ENCODE measurements around the gene TOM1.
"Not testable (repeated sequence)": the region's sequence is repeated elsewhere in the genome, so short reads cannot be mapped to it uniquely, and the experiment has no call there.

- not testable (repeated sequence) for TF ChIP-seq GATA1 (IDR thresholded peaks at IDR 0.05; ENCODE audit: low read depth, low read length); POLR2A (IDR thresholded peaks at IDR 0.05; ENCODE audit: low read length)
Measured at GRCh38 chr22:35396622-35397021, 96.9 kb downstream of the TOM1 start.
